ELF-1 (cell line): ENCODE measurements around the gene F2RL3.

Experiments used
- DNase-seq: peaks from one replicate; pipeline ENCODE4 v3.0.0-alpha.2; 2016; ENCODE audit warnings: low read depth, low spot score

The F2RL3 gene

DNA sequence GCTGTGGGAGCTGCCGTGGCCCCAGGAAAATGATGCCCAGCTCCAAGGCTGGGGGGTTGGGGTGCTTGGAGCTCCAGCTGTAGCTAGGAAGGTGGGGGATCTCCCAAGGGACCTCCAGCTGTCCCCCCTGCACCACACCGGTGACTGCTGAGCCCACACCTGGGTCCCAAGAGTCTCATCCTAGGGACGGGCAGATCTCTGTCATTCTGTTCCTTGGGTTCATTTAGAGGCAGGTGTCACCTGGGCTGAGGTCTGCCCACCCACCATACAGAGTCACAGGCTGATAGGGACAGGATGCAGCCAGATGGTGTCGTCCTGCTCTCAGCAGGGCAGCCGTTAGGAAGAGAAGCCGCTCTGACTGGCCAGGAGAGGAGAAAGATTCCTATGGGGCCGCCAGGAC, 5.3 kb downstream of the F2RL3 start:
- DNase-seq, result no peak

- DNase-seq, result no peak
Measured at GRCh38 chr19:16895467-16896145, 6.8 kb downstream of the F2RL3 start.

DNA sequence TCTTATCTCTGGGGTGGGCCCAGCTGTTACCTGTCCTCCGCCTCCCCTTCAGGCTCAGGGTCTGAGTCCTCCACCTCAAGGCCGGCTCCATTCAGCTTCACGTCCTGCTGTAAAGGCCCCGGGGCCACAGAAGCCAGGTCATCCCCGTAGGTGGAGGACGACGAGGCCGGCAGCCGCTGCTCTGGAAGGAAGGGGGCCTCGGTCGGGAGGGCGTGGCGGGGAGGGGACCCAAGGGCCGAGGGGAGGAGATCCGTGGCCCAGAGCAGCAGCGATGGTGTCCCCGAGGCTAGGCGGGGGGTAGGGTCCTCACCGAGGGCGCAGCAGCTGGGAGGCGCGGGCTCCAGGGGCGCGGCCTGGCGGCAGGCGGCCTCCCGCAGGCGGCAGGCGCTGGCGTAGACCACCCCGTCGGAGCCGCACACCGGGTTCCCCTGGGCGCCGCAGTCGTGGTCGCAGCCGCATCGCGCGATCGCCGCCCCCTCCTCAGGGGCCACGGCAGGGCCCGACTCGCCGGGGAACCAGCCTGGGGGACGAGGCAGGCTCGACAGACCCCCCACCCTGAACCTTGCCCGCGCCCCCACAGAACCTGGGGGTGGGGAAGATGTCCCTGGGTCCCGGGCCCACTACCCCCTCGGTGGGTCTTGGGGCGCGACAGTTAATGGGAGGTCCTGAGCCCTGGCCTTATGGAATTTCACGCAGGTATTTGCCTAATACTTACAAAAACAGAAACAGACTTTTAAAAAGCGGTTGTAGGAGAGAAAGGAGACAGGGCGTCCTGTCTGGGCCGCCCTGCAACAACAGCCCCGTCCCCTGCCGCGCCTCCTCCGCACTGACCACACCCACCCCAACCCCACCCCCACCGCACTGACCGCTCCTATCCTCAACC, 7.6 kb downstream of the F2RL3 start:
- DNase-seq, result peak; percentile 56

DNA sequence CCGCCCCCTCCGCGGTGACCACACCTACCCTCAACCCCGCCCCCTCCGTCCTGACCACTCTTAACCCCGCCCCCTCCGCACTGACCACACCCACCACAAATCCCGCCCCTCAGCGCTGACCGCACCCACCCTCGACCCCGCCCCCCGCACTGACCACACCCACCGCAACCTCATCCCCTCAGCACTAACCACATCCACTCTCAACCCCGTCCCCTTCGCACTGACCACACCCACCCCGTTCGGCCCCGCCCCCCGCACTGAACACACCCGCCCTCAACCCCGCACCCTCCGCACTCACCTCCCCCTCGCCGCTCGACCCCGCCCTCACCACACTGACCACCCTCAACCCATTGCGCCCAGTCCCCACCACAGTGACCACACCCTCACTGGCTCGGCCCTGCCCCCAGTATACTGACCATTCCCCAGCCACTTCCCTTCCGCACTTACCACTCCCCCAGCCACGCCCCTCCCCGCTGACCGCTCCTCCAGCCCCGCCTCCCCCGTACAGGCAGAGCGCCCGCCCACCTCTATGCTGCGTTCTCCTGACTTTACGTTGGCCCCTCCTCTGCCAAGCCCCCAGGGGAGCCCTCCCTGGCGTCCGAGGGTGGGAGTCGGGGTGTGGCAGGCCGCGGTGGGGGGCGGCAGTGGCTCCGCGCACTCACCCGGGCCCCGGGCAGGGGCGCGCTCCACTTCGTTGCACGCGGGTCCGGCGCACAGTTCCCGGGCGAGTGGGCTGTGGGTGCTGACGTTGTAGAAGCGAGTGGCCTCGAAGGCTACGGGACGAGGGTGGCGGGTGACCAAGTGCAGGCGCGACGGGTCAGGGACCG, 8.4 kb downstream of the F2RL3 start:
- peak; percentile 95 for DNase-seq

- no peak for DNase-seq
Measured at GRCh38 chr19:16897856-16898161, 9.0 kb downstream of the F2RL3 start.

- no peak for DNase-seq
Measured at GRCh38 chr19:16898361-16899015, 9.7 kb downstream of the F2RL3 start.

- DNase-seq, result peak; percentile 71
Measured at GRCh38 chr19:16899566-16900075, 10.8 kb downstream of the F2RL3 start.

- DNase-seq, result no peak
Measured at GRCh38 chr19:16901491-16902175, 12.8 kb downstream of the F2RL3 start.

- no peak for DNase-seq
Measured at GRCh38 chr19:16902545-16902944, 13.7 kb downstream of the F2RL3 start.

GRCh38 chr19:16903347-16903746, 14.5 kb downstream of the F2RL3 start:
- no peak for DNase-seq

- DNase-seq, result no peak
Measured at GRCh38 chr19:16904599-16904998, 15.8 kb downstream of the F2RL3 start.

- DNase-seq, result no peak
Measured at GRCh38 chr19:16908759-16909158, 20.0 kb downstream of the F2RL3 start.

GRCh38 chr19:16911046-16911445, 22.2 kb downstream of the F2RL3 start:
- DNase-seq, result no peak

DNA sequence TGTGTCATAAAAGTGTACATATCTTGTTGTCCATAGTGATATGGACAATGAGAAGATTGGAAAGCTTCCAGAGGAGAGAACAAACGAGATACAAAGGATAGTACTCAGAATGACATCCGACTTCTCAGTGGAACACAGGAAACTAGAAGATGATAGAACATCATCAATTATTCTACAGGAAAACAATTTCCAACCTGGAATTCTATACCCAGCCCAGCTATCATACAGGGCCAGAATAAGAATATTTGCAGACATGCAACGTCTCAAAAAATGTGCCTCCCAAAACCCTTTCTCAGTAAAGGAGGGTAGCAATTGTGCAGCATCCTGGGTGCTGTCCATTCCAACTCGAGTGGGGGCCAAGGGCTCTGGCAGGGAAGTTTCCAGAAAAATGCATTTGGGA, 24.0 kb downstream of the F2RL3 start:
- no peak for DNase-seq

- DNase-seq, result no peak
Measured at GRCh38 chr19:16914421-16914820, 25.6 kb downstream of the F2RL3 start.

GRCh38 chr19:16915135-16915534, 26.3 kb downstream of the F2RL3 start:
- DNase-seq, result no peak

- DNase-seq, result no peak
Measured at GRCh38 chr19:16915734-16916133, 26.9 kb downstream of the F2RL3 start.

DNA sequence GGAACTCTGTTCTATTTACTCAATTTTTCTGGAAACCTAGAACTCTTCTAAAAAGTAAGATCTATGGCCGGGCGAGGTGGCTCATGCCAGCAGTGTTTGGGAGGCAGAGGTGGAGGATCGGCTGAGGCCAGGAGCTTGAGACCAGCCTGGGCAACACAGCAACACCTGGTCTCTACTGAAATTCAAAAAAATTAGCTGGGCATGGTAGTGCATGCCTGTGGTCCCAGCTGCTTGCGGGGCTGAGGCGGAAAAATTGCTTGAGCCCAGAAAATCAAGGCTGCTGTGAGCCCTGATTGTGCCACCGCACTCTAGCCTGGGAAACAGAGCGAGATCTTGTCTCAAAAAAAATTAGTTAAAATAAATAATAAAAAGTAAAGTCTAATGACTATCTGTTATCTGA, 28.6 kb downstream of the F2RL3 start:
- DNase-seq, result no peak

- DNase-seq, result no peak
Measured at GRCh38 chr19:16919496-16919895, 30.7 kb downstream of the F2RL3 start.

- DNase-seq, result peak; percentile 14
Measured at GRCh38 chr19:16920816-16921529, 32.2 kb downstream of the F2RL3 start.
